Activated CD8-positive, alpha-beta memory T cell treated with anti-CD3 and anti-CD28 coated beads for 1 hour (primary cell): Measurements from ENCODE around the gene TMEM52.

ENCODE experiments used
- DNase-seq, 2 donors: peaks; one replicate each; pipeline ENCODE4 v3.0.0-alpha.2; 2020; ENCODE audit warnings: low read depth in 1 of 2; ENCODE audit errors: extremely low read depth in 1 of 2

The TMEM52 gene

DNA sequence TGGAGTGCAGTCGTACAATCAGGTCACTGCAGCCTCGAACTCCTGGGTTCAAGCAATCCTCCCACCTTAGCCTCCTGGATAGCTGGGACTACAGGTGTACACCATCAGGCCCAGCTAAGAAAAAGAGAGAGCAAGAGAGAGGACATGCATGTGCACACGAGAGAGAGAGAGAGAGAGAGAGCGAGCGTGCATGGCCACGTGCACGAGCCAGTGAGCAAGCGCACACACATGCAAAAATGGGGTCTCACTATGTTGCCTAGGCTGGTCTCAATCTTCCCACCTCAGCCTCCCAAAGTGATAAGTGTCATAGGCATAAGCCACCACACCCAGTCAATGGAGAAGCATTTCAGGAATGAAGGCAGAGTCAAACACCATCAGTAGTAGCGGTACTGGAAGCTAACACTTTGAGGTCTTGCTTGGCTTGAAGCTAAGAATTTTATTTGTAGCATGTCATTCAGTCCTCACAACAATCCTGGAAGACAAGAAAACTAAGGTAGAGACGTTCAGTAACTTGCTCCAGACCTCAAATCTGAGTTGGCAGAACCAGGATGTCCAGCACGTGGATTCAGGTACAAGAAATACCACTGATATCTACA, 42.6 kb downstream of the TMEM52 start:
- no peak for DNase-seq

DNA sequence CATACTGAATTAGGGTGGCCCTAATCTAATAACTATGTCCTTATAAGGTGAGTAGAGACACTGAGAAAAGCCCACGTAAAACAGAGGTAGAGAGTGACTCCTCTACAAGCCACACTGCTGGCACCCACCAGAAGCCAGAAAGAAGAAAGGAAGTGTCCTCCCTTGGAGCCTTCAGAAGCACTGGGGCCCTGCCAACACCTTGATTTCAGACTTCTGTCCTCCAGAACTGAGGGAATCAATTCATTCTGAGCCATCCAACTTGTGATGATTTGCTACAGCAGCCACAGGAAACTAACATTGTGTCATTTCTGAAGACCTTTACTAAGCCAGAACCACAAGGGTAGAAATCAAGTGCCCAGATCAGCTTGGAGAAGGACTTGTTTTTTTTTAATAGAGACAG, 43.1 kb downstream of the TMEM52 start:
- DNase-seq = no peak

DNA sequence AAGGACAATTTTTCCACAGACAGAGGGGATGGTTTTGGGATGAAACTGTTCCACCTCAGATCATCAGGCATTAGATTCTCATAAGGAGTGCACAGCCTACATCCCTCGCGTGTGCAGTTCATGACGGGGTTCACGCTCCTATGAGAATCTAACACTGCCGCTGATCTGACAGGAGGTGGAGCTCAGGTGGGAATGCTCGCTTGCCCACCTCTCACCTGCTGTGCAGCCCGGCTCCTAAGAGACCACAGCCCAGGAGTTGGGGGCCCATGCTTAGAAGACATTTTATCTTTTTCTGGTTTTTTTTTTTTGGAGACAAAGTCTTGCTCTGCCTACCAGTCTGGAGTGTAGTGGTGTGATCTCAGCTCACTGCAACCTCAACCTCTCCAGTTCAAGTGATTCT, 44.2 kb downstream of the TMEM52 start:
- no peak for DNase-seq

- no peak for DNase-seq
Measured at GRCh38 chr1:1873186-1873585, 45.9 kb downstream of the TMEM52 start.

DNA sequence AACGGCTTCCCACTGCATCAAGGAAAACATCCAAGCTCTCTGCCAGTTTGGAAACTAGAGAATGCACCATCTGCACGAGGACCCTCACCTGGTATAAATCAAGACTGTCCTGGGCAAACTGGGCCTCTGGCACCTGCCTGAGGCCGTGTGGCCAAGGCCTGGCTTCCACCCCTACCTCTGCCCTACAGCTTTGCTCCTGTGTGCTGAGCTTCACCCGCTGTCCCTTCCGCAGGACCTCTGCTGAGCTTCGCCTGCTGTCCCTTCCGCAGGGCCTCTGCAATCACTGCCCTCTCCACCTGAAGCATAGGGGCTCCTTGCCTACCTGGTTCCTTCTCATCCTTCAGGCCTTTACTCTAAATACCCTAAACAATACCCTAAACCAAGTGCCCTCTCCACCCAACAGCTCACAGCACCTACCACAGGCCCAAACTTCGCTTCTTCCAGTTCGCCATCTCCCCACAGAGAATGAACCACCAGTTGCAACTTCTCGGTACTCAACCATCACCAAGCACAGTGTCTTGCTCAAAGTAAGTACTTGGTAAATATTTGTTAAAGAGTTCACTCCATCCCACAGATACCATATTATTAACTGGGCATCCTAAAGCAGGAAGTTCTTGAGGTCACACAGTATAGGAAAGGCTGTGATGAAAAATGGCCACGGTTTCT, 46.6 kb downstream of the TMEM52 start:
- no peak for DNase-seq

- no peak for DNase-seq
Measured at GRCh38 chr1:1869469-1869868, 49.6 kb downstream of the TMEM52 start.
